ENCODE measurements around the gene EYA2. TPM values are rescaled to one million over a fixed set of nuclear protein-coding genes. Genes with fewer than 3 reads are reported as not detected.

Gene EYA2
- total RNA-seq, 1 donor from 2014 or later, result 1.3 TPM

- no peak for DNase-seq (ENCODE audit: low read depth, low spot score)
- H3K27ac Mint-ChIP-seq (ENCODE audit: unreplicated experiment), result no peak overlapping the region
- TF ChIP-seq, protein P1, sequence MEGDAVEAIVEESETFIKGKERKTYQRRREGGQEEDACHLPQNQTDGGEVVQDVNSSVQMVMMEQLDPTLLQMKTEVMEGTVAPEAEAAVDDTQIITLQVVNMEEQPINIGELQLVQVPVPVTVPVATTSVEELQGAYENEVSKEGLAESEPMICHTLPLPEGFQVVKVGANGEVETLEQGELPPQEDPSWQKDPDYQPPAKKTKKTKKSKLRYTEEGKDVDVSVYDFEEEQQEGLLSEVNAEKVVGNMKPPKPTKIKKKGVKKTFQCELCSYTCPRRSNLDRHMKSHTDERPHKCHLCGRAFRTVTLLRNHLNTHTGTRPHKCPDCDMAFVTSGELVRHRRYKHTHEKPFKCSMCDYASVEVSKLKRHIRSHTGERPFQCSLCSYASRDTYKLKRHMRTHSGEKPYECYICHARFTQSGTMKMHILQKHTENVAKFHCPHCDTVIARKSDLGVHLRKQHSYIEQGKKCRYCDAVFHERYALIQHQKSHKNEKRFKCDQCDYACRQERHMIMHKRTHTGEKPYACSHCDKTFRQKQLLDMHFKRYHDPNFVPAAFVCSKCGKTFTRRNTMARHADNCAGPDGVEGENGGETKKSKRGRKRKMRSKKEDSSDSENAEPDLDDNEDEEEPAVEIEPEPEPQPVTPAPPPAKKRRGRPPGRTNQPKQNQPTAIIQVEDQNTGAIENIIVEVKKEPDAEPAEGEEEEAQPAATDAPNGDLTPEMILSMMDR (conservative IDR thresholded peaks at IDR 0.05), result no peak
- H3K4me1 Mint-ChIP-seq, result peaks cover 32% of the 10 kb centered on the region
- no peak overlapping the region for H3K4me3 Mint-ChIP-seq
- no peaks in the 10 kb centered on the region for H3K9me3 Mint-ChIP-seq
- H3K36me3 Mint-ChIP-seq (ENCODE audit: low read depth), result no peaks in the 10 kb centered on the region
- H3K27me3 Mint-ChIP-seq (ENCODE audit: low read depth), result peaks cover 3% of the 10 kb centered on the region
Observed at GRCh38 chr20:47029845-47030244, 135.2 kb downstream of the EYA2 start.

- no peak overlapping the region for H3K4me3 Mint-ChIP-seq
- DNase-seq (ENCODE audit: low read depth, low spot score), result no peak
- TF ChIP-seq, protein P1 (conservative IDR thresholded peaks at IDR 0.05), result no peak
- H3K27me3 Mint-ChIP-seq (ENCODE audit: low read depth), result no peaks in the 10 kb centered on the region
- H3K4me1 Mint-ChIP-seq, result peaks cover 37% of the 10 kb centered on the region
- H3K9me3 Mint-ChIP-seq, result no peaks in the 10 kb centered on the region
- H3K27ac Mint-ChIP-seq (ENCODE audit: unreplicated experiment), result no peak overlapping the region
- no peaks in the 10 kb centered on the region for H3K36me3 Mint-ChIP-seq (ENCODE audit: low read depth)
Observed at GRCh38 chr20:47030271-47030810, 135.7 kb downstream of the EYA2 start.

DNA sequence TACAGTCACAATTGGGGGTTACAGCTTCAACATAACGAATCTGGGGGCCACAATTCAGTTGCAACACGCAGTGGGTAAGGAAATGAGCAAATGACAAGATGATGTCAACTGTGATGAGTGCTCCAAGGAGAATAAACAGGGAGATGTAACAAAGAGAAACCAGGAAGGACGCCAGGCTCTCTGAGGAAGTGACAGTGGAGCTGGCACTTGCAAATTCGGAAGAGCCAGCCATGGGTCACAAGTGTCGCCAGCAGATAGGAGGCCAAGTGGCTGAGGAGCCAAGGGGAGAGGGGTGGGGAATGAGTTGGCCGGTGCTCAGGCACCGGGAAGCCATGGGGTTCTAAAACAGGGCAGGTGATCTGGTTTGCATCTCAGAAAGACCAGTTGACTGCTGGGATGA lies 136.4 kb downstream of the EYA2 start:
- H3K36me3 Mint-ChIP-seq (ENCODE audit: low read depth), result no peaks in the 10 kb centered on the region
- H3K27me3 Mint-ChIP-seq (ENCODE audit: low read depth), result no peaks in the 10 kb centered on the region

GRCh38 chr20:47031821-47032220 lies 137.2 kb downstream of the EYA2 start:
- no peak overlapping the region for H3K4me3 Mint-ChIP-seq
- peaks cover 46% of the 10 kb centered on the region for H3K4me1 Mint-ChIP-seq
- TF ChIP-seq, protein P1 (conservative IDR thresholded peaks at IDR 0.05), result no peak
- no peak for DNase-seq (ENCODE audit: low read depth, low spot score)
- H3K27me3 Mint-ChIP-seq (ENCODE audit: low read depth), result no peaks in the 10 kb centered on the region
- no peak overlapping the region for H3K27ac Mint-ChIP-seq (ENCODE audit: unreplicated experiment)
- H3K9me3 Mint-ChIP-seq, result no peaks in the 10 kb centered on the region
- no peaks in the 10 kb centered on the region for H3K36me3 Mint-ChIP-seq (ENCODE audit: low read depth)

More for the DNA sequence above, 136.4 kb downstream of the EYA2 start:
- no peak for DNase-seq (ENCODE audit: low read depth, low spot score)
- TF ChIP-seq, protein P1 (conservative IDR thresholded peaks at IDR 0.05), result no peak
- Mint-ChIP-seq H3K9me3 (no peaks in the 10 kb centered on the region), H3K27ac (ENCODE audit: unreplicated experiment) (no peak overlapping the region), H3K4me1 (peaks cover 43% of the 10 kb centered on the region), H3K4me3 (no peak overlapping the region)

DNA sequence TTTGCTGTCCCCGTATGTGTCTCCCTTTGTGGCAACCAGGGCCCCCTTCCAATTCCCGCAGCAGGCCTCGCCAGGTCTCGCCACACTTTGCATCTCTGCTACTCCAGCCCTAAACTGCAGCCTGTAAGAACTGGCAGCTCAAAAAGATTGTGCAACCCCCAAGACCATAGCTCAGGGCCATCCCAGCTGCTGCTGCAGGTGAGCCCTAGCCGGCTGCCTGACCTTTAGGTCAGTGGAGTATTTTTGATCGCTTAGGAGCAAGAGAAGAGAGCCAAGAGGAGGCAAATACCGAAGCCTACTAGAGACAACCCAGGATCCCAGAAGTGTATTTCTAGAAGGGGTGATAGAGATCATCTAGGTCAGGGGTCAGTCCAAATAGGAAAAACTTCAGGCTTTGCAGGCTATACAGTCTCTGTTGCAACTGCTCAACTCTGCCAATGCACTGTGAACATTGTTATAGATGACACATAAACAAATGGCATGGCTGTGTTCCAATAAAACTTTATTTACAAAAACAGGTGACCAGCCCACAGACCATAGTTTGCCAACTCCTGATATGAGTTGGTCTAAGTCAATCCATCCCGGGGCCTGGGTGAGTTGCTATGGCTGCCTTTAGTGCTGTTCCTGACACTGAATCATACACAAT lies 138.4 kb downstream of the EYA2 start:
- no peak overlapping the region for H3K4me3 Mint-ChIP-seq
- no peaks in the 10 kb centered on the region for H3K9me3 Mint-ChIP-seq
- no peak for DNase-seq (ENCODE audit: low read depth, low spot score)
- no peak overlapping the region for H3K27ac Mint-ChIP-seq (ENCODE audit: unreplicated experiment)
- TF ChIP-seq, protein P1 (conservative IDR thresholded peaks at IDR 0.05), result no peak
- no peaks in the 10 kb centered on the region for H3K36me3 Mint-ChIP-seq (ENCODE audit: low read depth)
- peaks cover 46% of the 10 kb centered on the region for H3K4me1 Mint-ChIP-seq
- no peaks in the 10 kb centered on the region for H3K27me3 Mint-ChIP-seq (ENCODE audit: low read depth)

All from neural crest cell (in vitro differentiated cells).